ENCODE measurements around the gene CD59. TPM values are rescaled to one million over a fixed set of nuclear protein-coding genes. Genes with fewer than 3 reads are reported as not detected.

The CD59 gene, protein sequence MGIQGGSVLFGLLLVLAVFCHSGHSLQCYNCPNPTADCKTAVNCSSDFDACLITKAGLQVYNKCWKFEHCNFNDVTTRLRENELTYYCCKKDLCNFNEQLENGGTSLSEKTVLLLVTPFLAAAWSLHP
- 189 and 397 TPM in 2 replicates for total RNA-seq

GRCh38 chr11:33736148-33736812, at the start of gene CD59:
Gene CD59, minus strand, starts transcription at chr11:33736423. Its CDS starts 13,978 bp downstream, at chr11:33722445.

GRCh38 chr11:33773987-33774735, 37.9 kb upstream of the CD59 start, which contains the start of gene FBXO3:
Gene FBXO3, minus strand, starts transcription at chr11:33774520. Its CDS starts 23 bp downstream, at chr11:33774497.

GRCh38 chr11:33700502-33701271, 35.5 kb downstream of the CD59 start, which contains the start of gene C11orf91:
Gene C11orf91, minus strand, starts transcription at chr11:33700826. Its CDS starts 86 bp downstream, at chr11:33700740.

Other genes with a start within 250 kb of the CD59 start
- not detected in 2 replicates for gene C11orf91, start 35.6 kb downstream of the CD59 start, total RNA-seq
- 15.3 and 18.4 TPM in 2 replicates for gene FBXO3, start 38.1 kb upstream of the CD59 start, total RNA-seq
- gene LMO2, start 155.7 kb upstream of the CD59 start, total RNA-seq = 0.51 and 2.6 TPM in 2 replicates

All from pericardium fibroblast (primary cell).